Thyroid gland (tissue), 4 donors: ENCODE results near the gene ARMC2.

Experiments used
- POLR2A ChIP-seq, 2 donors: fragments of 450-650 bp; IDR thresholded peaks; one replicate each; pipeline ENCODE4 v1.6.1; 2017; ENCODE audit warnings: antibody characterized with exemption in 2 of 2, mild to moderate bottlenecking in 2 of 2, moderate library complexity in 1 of 2
- TF ChIP-seq, protein P1 (sequence below), 6 experiments: fragments of 200-600 bp in 3 of 6; fragments of 450-650 bp in 3 of 6; sonication (generic) in 3 of 6; IDR thresholded peaks; one replicate each; pipeline ENCODE4 v1.5.1; 2016 to 2019; ENCODE audit warnings: antibody characterized with exemption in 6 of 6, mild to moderate bottlenecking in 2 of 6, inconsistent platforms in 1 of 6, moderate library complexity in 1 of 6

DNA sequence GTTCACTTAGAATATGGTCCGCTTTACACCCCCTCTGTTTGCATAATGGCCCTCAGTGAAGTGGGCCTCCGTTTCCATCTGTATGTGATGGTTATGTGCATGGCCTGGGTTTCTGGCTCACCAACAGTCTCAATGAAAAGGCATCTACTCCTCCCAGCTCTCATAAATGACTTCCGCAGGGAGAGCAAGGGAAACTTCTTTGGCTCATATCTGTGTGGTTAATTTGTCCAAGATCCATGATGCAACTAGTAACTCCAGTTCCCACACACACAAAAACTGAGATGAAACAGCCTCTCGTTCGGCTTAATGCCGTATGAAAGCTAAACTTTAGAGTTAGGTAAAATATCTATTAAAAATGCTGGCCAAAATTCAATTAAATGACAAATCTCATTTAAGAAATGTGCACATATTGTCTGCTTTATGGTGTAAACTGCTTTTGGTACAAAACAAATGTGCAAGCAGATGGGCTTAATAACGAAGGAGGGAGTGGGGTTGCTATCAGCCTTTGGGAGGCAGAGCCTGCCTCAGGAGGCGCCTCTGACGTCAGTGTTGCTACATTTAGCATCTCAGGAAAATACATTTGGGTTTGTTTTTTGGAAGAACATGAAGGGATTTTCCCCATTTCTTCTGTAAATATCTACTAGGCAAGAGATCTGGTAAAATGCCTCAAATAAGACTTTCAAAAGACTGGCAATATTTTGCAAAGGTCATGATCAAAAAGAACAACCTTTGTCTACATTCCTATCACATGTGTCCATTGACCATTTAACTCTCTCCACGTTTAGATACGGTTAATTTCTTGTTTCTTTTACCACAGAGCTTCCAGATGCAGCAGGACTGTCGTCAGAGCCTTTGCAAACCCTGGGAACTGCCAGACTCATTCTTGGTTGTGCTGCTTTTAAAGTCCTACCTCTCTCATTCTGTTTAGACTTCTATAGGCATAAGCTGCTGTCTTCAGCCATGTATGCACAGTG lies 96.8 kb downstream of the ARMC2 start:
- TF ChIP-seq, protein P1, sequence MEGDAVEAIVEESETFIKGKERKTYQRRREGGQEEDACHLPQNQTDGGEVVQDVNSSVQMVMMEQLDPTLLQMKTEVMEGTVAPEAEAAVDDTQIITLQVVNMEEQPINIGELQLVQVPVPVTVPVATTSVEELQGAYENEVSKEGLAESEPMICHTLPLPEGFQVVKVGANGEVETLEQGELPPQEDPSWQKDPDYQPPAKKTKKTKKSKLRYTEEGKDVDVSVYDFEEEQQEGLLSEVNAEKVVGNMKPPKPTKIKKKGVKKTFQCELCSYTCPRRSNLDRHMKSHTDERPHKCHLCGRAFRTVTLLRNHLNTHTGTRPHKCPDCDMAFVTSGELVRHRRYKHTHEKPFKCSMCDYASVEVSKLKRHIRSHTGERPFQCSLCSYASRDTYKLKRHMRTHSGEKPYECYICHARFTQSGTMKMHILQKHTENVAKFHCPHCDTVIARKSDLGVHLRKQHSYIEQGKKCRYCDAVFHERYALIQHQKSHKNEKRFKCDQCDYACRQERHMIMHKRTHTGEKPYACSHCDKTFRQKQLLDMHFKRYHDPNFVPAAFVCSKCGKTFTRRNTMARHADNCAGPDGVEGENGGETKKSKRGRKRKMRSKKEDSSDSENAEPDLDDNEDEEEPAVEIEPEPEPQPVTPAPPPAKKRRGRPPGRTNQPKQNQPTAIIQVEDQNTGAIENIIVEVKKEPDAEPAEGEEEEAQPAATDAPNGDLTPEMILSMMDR (IDR thresholded peaks at IDR 0.05) = no peak
- no peak for TF ChIP-seq POLR2A (IDR thresholded peaks at IDR 0.05)
